ENCODE measurements around the gene RAB35.

RAB35 gene
- total RNA-seq: 48.6 to 103 (median 91.7) reads per million in 3 experiments

GRCh38 chr12:120116441-120116791, at the start of gene RAB35:
Gene RAB35 (minus strand): TSS chr12:120116753. CDS start chr12:120116650, 103 bp downstream.
- no peak for DNase-seq

GRCh38 chr12:120164293-120164692, 47.7 kb upstream of the RAB35 start:
- no peak for DNase-seq

GRCh38 chr12:120162763-120163162, 46.2 kb upstream of the RAB35 start:
- DNase-seq: no peak

GRCh38 chr12:120161852-120162251, 45.3 kb upstream of the RAB35 start:
- DNase-seq: no peak

- no peak for DNase-seq
These were observed 43.1 kb upstream of the RAB35 start for GRCh38 chr12:120159509-120160237.

GRCh38 chr12:120158351-120158750, 41.8 kb upstream of the RAB35 start:
- no peak for DNase-seq

- no peak for DNase-seq
These were observed 41.1 kb upstream of the RAB35 start for GRCh38 chr12:120157678-120158077.

GRCh38 chr12:120156315-120157259, 40.0 kb upstream of the RAB35 start:
- DNase-seq: no peak

GRCh38 chr12:120155072-120155471, 38.5 kb upstream of the RAB35 start:
- no peak for DNase-seq

GRCh38 chr12:120150919-120151525, 34.5 kb upstream of the RAB35 start:
- no peak for DNase-seq

GRCh38 chr12:120148011-120148410, 31.5 kb upstream of the RAB35 start:
- no peak for DNase-seq

GRCh38 chr12:120145164-120145563, 28.6 kb upstream of the RAB35 start:
- no peak for DNase-seq

- DNase-seq: no peak
These were observed 27.7 kb upstream of the RAB35 start for GRCh38 chr12:120144215-120144614.

- no peak for DNase-seq
These were observed 25.8 kb upstream of the RAB35 start for GRCh38 chr12:120142231-120142877.

GRCh38 chr12:120141336-120141735, 24.8 kb upstream of the RAB35 start:
- no peak for DNase-seq

GRCh38 chr12:120140603-120141002, 24.1 kb upstream of the RAB35 start:
- DNase-seq: no peak

- no peak for DNase-seq
These were observed 23.4 kb upstream of the RAB35 start for GRCh38 chr12:120139958-120140357.

- no peak for DNase-seq
These were observed 21.8 kb upstream of the RAB35 start for GRCh38 chr12:120138366-120138765.

- DNase-seq: no peak
These were observed 21.3 kb upstream of the RAB35 start for GRCh38 chr12:120137833-120138232.

- DNase-seq: no peak
These were observed 19.7 kb upstream of the RAB35 start for GRCh38 chr12:120136093-120136770.

GRCh38 chr12:120134307-120134980, 17.9 kb upstream of the RAB35 start:
- no peak for DNase-seq
